Stimulated activated CD8-positive, alpha-beta memory T cell treated with anti-CD3 and anti-CD28 coated beads, Interleukin-12 subunit alpha, Interleukin-12 subunit beta, amount 100 ng/mL, for 4 hours (primary cell): ENCODE data around the gene ADCY5.
"Not testable (repeated sequence)": the region's sequence is repeated elsewhere in the genome, so short reads cannot be mapped to it uniquely, and the experiment has no call there.

Experiments
- DNase-seq: peaks from one replicate; pipeline ENCODE4 v3.0.0-alpha.2; 2020; ENCODE audit warnings: low read depth

ADCY5 gene

DNA sequence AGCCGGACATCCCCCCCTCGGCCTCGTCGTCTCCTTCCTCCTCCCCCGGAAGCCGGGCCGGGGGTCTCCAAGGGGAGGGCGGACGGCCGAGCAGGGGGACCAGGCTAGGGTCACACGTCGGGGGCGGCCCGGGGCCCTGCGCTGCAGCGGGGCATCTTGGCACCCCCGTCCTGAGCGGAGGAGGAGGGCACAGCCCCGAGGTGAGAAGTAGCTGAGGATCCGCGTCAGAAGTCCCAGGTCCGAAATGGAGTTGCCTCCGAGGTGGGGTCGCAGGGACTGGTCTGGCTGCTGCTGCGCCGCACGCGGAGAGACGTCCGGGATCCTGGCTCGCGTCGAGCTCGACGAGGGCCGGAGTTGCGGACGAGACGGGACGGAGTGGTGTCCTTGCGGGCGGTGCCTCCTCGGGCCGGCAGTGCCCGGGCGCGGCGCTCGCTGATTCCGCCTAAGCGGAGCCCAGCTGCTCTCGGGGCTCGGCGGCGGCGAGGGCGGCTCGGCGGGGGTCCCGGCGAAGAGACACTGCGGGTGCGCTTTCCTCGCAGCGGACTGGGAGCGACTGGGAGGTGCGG, at the start of gene ADCY5:
TSS of gene ADCY5 (minus strand) at position 555 of the 566 bp plus-strand sequence. CDS start at position 10, 545 bp downstream.
- no peak for DNase-seq

DNA sequence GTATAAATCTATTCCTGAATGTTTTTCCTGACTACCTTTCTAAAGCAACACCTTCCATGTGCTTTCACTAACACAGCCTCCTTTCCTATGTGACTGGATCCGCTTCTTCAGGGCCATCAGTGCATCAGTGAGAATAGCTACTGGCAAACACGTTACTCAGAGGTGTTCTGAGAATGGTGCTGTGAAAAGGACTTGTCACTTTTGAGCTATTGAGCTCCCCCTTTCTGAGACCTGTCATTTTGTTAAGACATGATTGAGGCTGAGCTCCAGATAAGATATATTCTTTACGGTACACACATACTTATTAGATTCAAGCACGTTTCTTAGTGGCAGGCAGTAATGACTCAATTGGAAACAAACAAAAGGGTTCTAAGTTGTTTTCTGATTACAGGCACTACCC, 45.0 kb upstream of the ADCY5 start:
- no peak for DNase-seq

DNA sequence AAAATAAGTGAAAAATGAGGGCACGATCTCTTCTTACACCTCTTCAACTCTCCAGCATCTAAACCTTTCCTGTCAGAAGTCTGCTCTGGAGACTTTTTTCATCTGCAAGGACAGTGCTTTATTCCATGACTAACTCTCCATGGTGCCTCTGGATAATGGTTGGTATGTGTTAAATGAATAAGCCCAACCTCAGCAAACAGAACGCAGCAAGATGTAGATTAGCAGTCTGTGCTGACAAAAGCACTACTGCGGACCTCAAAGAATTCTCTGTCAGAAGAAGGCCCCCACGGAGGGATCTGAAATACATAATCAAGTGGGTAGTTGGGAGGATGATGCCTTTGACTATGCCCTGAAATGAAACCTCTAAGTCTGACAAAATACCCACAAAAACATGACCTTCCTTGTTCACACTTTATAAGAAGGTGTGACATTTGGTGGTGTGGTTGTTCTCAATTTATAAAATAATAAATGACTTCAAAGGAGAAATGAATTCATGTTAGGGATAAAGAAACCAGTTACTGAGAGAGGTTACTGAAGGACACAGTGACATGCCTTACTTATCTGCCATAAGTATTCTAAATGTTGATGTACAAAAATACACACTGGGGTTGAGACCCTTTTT, 43.2 kb upstream of the ADCY5 start:
- no peak for DNase-seq

DNA sequence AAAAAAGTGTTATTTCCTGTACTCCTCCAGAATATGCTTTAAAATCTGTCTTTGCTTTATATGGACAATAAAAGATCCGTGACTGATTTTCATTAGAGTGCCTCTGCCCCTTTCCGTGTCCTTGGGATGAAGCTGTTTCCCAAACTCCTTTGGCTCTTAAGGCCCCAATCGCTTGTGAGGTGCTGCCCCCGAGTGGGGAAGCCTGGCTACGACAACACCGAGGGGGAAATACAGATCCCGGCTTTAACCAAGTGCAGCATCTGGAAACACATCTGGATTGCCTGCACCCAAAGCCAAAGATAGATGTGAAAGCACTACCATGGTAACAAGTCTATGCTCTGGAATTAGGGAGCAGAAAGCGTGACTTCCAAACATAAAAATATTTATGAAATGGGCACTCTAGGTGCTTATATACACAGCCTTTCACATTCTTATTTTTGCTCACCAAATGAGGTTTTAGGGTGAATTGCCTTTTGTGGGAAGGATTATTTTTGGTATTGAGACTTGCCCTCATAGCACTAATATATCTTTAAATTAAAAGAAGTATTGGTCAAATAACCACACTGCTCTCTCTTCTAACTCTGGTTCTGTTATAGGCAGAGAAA, 40.6 kb upstream of the ADCY5 start:
- no peak for DNase-seq

DNA sequence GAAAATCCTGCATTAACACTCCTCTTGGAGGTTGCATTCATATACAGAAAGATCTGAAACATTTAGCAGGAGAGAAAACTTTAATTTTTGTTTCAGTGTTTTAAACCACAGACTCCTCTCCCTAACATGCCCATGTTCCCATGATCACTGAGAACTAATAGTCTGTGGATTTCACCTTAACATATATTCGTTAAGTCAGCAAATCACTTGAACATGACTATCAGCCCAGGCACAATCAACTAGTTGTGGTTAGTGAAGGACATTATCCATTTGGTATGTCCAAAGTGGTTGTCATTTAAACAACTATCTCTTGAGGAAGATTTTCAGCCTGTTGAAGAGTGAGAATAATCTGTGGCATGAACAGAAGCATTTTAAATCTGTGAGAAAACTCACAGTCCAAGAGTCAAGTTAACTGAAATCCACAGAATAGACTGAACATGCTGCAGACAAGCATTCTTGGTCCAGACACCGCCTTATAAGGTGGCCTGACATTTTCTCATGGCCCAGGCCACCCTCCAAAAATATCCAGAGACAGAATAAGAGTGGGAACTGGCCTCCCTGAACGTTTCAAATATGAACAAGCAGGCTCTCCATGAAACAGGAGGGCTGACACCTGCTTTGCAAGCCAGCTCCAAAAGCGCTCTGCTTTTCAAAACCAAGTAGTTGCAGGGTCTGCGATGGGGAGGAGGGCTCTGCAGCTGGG, 39.9 kb upstream of the ADCY5 start:
- DNase-seq, result no peak

DNA sequence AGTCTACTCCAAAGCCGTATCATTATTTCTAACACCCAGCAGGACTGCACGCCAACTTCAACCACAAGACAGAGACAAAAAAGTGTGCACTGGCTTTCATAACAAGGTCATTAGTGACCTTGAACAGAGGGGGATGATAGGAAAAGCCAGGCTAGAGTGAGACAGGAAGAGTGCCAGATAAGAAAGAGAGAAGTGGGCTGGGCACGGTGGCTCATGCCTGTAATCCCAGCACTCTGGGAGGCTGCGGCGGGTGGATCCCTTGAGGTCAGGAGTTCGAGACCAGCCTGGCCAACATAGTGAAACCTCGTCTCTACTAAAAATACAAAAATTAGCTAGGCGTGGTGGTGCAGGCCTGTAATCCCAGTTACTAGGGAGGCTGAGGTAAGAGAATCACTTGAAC, 38.2 kb upstream of the ADCY5 start:
- DNase-seq, result not testable (repeated sequence)

DNA sequence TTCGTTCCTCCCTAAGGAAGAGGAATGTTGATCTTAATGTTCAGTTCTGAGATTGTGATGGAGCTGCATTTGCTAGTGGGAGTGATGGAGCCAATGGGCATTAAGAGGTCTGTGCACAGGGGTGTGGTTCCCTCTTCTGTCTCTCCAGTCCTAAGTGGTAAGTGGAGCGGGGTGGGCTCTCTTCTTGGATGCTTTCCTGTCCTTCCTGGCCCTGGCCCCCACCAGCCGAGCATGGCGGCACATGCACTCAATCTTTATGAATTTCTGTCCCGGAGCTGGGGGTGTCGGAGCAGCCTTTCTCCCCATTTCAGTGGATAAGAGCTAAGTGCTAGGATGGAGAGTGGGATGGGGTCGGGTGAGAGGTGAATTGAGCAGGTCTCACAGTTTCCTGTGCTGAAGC, 37.6 kb upstream of the ADCY5 start:
- no peak for DNase-seq

DNA sequence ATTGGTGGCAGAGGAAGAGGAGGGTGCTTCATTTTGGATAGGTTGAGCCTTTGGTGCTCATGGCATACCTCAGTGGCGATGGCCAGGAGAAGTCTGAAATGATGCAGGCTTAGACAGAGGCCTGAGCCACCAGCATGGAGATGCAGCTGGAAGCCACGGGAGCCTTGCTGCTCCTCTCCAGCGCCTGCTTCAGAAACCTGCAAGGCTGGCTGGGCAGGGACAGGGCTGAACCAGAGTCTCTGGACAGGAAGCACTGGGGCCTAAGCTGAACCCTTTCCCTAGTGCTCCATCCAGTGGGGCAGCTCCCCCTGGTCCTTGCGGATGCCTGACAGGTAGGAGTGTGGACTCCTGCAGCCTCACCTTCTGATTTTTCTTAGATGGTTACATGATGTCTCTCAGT, 36.7 kb upstream of the ADCY5 start:
- DNase-seq, result no peak

DNA sequence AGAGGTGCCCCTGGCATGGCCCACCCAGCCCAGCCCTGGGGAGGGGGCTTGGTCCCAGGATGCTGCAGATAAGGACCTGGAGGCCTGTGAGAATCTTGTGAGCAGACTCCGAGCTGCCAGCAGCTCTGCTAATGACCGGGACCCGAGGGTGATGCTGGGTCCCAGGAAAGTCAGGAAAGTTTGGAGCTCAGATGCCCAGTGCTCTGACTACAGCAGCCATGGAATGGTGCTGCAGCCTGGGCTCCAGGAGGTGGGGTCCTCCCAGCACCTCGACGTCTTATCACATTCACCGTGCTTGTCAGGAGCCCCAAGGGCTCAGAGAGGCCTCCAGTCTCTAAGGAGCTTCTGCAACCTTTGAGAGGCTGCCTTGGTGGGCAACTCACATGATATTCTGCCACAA, 34.3 kb upstream of the ADCY5 start:
- no peak for DNase-seq

DNA sequence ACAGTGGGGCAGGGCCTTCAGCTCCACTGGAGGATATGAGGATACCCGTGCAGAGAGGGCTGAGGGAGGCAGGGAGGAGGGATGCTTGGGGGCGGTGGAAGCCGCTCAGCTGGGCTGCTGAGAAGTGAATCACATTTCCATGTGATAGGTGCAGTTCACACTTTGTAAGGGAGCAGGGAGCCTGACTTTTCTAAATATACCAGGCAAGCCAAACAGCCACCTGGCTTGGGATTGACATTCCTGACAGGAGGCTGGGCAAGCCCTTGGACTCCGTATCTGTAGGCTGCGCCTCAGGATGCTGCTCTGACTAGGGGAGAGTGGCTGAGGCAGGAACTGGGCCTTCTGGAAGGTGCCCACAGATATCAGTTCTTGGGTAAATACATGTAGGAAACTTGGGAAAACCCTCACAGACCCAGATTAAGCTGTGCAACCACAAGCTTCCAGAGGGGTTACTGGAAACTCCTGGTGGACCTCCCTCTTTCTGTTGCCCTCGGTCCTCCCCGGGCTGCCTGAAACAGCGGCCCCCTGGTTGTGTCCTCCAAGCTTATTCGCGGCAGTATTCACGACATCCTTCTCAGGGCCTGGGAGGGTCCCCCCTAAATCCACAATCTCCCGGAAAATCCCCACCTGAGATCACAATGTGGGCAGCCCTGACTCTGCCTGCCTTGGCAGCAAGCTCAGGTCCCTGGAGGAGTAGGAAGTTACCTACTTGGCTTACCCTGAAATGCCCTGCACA, 33.0 kb upstream of the ADCY5 start:
- no peak for DNase-seq

DNA sequence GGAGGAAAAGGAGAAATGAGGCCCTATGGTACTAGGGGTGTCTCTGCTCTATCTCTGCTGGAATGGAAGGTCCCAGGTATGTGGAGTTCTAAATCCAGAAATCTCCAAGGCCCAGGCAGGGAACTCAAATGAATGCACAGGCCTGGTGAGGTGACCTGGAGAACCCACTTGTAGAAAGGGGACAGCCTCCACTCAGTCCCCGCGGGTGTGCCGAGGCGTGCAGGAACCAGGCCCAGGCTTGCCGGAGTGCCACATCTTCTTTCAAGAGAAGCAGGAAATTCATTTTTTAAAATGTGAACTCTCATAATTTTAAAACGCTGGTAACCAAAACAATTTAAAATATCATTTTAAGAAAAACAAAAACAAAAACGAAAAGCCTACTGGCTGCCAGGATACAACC, 32.2 kb upstream of the ADCY5 start:
- no peak for DNase-seq

DNA sequence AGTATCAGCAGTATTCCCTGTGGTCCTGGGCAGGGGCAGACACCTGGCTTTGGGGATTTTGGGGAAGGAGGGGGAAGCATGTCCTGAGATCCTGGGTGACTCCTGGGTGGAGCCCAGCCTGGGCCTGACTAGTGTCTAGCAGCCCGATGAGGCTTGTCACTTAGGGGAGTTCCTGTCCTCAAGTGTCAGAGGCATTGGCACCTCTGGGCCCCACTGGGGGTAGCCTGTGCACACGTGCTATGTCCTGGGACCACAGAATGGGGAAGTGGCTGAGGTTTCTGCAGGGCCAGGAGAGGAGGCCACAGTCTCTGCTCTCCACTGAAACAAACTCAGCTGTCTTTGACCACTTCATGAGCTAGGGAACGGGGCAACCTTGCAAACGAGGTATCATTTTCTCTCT, 31.5 kb upstream of the ADCY5 start:
- no peak for DNase-seq

DNA sequence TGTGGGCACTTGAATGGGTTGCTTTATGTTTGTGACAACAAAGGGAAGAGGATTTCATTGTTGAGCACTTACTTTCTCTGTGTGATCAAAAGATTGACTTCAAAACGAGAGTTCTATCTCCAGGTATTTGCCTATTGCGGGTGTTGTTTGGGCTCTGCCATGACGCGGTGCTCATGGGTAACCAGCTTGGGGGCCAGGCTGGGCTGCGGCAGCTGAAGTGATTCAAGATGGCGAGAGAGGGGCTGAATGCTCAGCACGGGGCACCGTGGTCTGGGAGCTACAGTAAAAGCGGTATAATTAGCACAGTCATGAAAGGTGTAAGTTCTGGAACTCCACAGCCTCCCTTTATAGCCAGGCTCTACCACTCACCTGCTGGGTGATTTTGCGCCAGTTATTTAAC, 31.0 kb upstream of the ADCY5 start:
- no peak for DNase-seq

DNA sequence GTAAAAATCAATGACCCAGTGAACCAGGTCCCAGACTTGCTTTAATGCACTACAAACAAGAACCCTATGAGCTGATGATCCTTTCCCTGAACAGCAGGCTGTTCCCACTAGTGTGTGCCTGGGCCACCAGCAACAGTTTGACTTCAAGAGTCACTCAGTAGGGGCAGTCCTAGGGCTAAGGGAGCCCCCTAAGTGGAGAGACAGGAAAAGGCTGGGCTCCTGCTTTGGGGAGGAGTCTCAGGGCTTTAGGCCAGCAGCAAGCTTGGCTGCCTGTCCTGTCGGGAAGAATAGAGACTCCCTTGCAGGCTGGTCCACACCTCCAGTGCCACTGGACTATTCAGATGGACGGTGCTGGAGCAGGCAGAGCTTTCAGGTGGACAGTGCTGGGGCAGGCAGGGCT, 29.4 kb upstream of the ADCY5 start:
- no peak for DNase-seq

DNA sequence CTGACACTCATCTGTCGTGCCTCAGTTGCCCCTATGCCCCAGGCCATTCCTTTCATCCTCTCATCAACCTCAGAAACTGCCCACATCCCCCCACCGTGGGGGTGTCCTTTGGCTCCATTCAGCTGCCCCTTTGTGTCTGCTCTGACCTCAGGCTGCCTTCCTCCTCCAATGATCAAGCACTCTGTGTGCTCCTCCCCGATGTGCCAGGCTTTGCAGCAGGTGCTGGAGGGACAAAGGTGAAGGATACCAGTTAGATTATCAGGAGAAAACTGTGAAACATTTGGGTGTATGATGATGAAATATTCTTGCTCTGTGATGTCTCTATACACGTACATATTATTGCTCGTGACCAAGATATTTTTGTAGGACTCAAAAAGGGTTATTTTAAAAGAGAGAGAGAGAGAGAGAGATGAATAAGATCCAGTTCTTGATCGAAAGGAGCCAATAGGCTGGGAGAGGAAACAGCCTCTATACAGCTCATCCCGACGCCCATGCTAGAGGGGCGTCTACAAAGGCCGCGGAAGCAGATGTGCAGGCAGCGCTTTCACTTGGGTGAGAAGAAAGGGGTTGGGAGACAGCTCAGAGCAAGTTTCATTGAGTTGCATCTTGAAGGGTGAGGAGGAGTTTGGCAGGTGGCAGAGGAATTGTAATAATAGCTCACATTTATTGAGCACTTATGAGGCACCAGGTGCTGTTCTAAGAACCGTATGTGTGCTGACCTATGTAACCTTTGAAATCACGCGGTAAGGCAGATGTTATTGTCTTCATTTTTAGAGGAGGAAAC, 28.3 kb upstream of the ADCY5 start:
- no peak for DNase-seq

DNA sequence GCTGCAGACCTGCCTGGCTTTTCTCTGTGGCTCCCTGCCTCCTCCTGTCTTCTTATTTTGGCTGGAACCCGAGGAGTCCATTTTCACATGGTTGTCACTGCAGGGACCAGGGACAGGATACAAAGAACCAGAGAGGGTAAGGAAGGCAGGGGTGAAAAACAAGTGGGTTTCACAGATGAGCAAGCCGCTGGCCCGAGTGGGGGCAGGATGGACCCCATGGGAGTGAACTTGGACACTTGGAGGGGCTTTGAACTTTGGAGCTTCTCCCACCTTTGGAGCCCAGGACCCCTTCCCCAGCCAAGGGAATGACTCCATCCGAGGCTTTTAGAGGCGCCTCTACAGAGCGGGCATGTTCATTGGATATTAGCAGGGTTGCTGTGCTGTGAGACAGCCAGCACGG, 26.9 kb upstream of the ADCY5 start:
- no peak for DNase-seq

DNA sequence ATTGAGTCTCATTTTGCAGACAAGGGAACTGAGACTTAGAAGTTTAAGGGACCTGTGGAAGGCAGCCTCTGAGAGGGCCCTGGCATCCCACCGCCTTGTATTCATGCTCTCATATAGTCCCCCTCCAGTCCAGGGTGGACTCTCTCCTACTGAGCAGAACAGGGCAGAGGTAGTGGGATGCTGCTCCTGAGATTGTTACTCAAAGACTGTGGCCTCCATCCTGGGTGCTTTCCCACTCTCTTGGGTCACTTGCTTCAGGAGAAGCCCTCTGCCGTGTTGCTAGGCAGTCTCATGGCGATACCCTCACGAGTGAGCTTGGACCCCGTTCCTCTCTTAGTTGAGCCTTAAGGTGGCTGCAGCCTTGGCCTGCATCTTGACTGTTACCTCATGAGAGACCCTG, 22.2 kb upstream of the ADCY5 start:
- DNase-seq, result no peak

DNA sequence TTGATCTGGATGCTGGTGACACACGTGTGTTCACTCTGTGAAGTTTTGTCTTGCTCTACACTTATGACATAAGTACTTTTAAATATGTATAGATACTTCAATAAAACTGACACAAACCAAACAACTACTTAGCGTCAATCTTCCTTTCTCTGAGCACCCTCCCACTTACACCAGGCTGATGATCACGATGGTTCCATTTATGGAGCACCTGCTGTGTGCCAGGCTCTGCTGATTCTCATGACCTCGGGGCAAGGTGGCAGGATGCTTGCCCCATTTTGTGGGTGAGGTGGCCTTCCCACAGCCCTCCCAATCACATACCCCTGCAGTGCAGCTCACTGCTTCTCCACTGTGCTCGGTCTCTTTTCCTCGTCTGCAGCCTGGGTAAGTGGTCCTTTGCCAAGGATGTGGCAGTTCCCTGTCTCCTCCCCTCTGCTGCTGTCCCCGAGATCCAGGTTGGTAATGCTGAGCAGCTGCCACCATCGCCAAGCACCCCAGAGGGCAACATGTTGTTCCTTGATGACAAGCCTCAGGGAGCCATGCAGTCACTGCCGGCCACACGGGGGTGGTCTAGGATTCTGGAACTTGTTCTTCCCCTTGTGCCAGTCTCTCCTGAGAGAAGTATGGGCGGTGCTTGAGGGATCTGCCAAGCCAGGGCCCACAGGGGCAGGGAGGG, 20.6 kb upstream of the ADCY5 start:
- no peak for DNase-seq

DNA sequence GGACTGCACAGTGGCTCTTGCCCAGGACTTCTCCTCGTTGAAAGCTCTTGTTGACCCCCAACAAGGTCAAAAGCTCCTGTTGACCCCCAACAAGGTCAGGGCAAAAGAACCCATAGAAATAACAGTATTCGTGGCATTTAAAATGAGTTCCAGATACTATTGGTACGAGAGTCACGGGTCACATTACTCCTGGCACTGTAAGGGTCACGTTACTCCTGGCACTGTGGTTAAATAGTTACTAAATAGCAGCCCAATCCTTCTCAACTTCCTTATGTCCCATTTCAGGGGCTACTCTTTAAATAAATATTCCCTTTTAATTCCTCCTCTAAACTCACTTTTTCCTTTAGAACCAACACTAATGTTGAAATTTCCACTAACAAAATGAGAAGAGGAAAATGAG, 18.2 kb upstream of the ADCY5 start:
- no peak for DNase-seq

DNA sequence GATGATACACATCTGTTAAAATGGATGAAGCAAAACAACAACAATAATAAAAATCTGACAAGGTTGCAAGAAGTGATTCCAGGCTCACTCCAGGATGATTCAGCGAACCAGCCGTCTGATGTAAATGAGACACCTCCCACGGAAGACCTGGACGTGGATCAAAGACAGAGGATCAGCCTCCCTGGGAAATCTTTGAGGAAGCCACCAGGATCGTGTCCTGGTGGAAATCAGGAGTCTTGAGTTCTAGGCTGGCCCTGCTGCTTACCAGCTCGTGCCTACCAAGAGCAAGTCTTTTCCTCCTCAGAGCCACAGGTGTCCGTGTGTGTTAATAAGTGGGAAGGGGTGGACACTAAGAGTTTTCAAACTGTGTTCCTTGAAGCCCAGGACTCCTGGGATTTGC, 15.3 kb upstream of the ADCY5 start:
- DNase-seq, result no peak

DNA sequence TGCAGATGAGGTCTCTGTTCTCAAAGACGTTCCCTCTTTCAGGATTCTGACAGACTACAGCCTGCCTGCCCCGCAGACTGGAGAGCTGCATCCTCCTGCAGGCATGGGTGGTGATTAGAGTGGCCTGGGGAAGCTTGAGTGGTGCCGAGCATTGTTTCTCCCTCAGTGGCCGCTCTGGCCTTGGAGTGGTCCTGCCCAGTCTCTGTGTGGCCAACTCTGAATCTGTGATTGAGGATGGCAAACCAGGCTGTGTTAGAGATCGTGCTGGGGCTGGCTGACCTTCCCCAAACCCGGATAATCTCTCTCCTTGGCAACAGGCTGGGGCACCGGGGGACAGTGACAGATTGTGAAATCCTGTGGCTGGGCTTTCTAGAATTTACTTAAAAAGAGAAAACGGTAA, 11.0 kb upstream of the ADCY5 start:
- DNase-seq, result no peak
